Adrenal gland (tissue), 12 donors: ENCODE measurements around the gene ATXN2. TPM values are rescaled to one million over a fixed set of nuclear protein-coding genes. Genes with fewer than 3 reads are reported as not detected.

ENCODE experiments used
- DNase-seq, 7 donors: peaks; one replicate each; pipeline ENCODE4 v3.0.0-alpha.2; 2019 to 2020
- H3K27ac ChIP-seq, 5 donors: fragments of 200-600 bp; sonication (generic) in 4 of 5; 1 replicate in 3 of 5; 2 replicates in 2 of 5; pipeline versions ENCODE4 v1.5.1 to v1.8.0; 2016 to 2020; ENCODE audit warnings: mild to moderate bottlenecking in 1 of 5
- H3K27me3 ChIP-seq: fragments of 200-600 bp; 2 replicates; pipeline ENCODE4 v1.8.0; 2021
- H3K36me3 ChIP-seq, 2 donors: fragments of 200-600 bp; replicated peaks in 1 of 2; 1 replicate in 1 of 2; 2 replicates in 1 of 2; pipeline versions ENCODE4 v1.5.1 to v1.8.0; 2018 to 2022
- H3K4me1 ChIP-seq, 2 donors: fragments of 200-600 bp; replicated peaks in 1 of 2; 1 replicate in 1 of 2; 2 replicates in 1 of 2; pipeline versions ENCODE4 v1.5.1 to v1.8.0; 2018 to 2021
- H3K4me3 ChIP-seq, 4 donors: fragments of 200-600 bp; sonication (generic) in 3 of 4; one replicate each; pipeline ENCODE4 v1.5.1; 2016 to 2018
- H3K9me3 ChIP-seq, 3 donors: fragments of 200-600 bp; sonication (generic) in 1 of 3; replicated peaks in 1 of 3; 1 replicate in 2 of 3; 2 replicates in 1 of 3; pipeline versions ENCODE4 v1.5.1 to v1.8.0; 2016 to 2021
- CTCF ChIP-seq, 6 experiments: fragments of 450-650 bp in 4 of 6; fragments of 200-600 bp in 2 of 6; sonication (generic) in 1 of 6; IDR thresholded peaks; 1 replicate in 5 of 6; 2 replicates in 1 of 6; pipeline versions ENCODE4 v1.5.1 to v1.8.0; 2016 to 2021; ENCODE audit warnings: antibody characterized with exemption in 6 of 6, mild to moderate bottlenecking in 2 of 6, moderate library complexity in 1 of 6
- POLR2A ChIP-seq, 2 donors: fragments of 450-650 bp; IDR thresholded peaks; one replicate each; pipeline ENCODE4 v1.6.1; 2017; ENCODE audit warnings: antibody characterized with exemption in 2 of 2, mild to moderate bottlenecking in 2 of 2, moderate library complexity in 1 of 2
- WGBS, 4 donors: extraction: QIAGEN DNeasy Blood & Tissue Kit in 2 of 4; methylation state at CpG; one replicate each; pipeline versions ENCODE4 v1.1.5 to v1.1.7; 2013 to 2017; 5-methylcytosine and 5-hydroxymethylcytosine counted together
- intact Hi-C, 2 donors: fragments of 100-400 bp; cut with DNase I; formaldehyde crosslinking; loops; one replicate each; pipeline versions ENCODE4 v1.14.1 to v1.15.0; 2022 to 2023
- polyA plus RNA-seq, 3 donors: library from polyadenylated mRNA; stranded (reverse); fragments of 200-250 nt in 2 of 3; fragments of 350-450 nt in 1 of 3; fragmentation: Illumina TruSeq in 1 of 3; extraction: RNeasy Lipid Tissue Mini Kit (QIAGEN cat#74804) in 1 of 3; gene quantifications; one replicate each; pipeline ENCODE4 v1.2.3, GENCODE V29; 2013 to 2014
- total RNA-seq, 9 donors: library from RNA; depleted of rRNA in 4 of 9; stranded (reverse); fragments of >200 nt in 4 of 9; fragments of 120-200 nt in 1 of 9; fragmentation: NEBNext Ultra II Directional in 1 of 9; extraction: Animal tissue kit (Norgen Biotek cat#: 25700) in 1 of 9; gene quantifications; one replicate each; pipeline versions ENCODE4 v1.1.0 to v1.2.4, GENCODE V29; 2013 to 2023
- donor health status: healthy with polysubstance abuse.
- donor health status: Bipolar disorder and iron deficiency.
- donor health status: DM: yes; HTN: yes; CAD: no.
- donor health status: DM: no; HTN: no; CAD: no.
- donor health status: DM: no; HTN: no; CAD: no.
- donor health status: DM: yes; HTN: yes; CAD: no.

Gene ATXN2
- total and polyA plus RNA-seq, 12 donors: 31.0 to 241 (median 57.2) TPM

- peak overlapping the region in 4 of 5 donors; percentile 60 to 97 (median 76) for H3K27ac ChIP-seq
- no peak overlapping the region for H3K4me3 ChIP-seq
- peak in 1 of 7 donors; percentile 73 for DNase-seq
- TF ChIP-seq POLR2A (IDR thresholded peaks at IDR 0.05) (no peak), CTCF (IDR thresholded peaks at IDR 0.05) (no peak)
- H3K27me3 ChIP-seq: no peaks in the 10 kb centered on the region
- intact Hi-C loops: no loop called here
- H3K9me3 ChIP-seq: no peaks in the 10 kb centered on the region
- WGBS, 4 donors: 39 to 60% (median 57%) methylated on average over 4 to 12 of the region's 12 CpGs
- H3K36me3 ChIP-seq: no peaks in the 10 kb centered on the region
- peaks cover 22 to 68% of the 10 kb centered on the region in 2 donors for H3K4me1 ChIP-seq
Observed at GRCh38 chr12:111410431-111411184, 188.5 kb downstream of the ATXN2 start.

GRCh38 chr12:111409780-111410430, 189.2 kb downstream of the ATXN2 start:
- Histone ChIP-seq H3K9me3 (no peaks in the 10 kb centered on the region), H3K27me3 (no peaks in the 10 kb centered on the region), H3K4me1 (peaks cover 22 to 71% of the 10 kb centered on the region in 2 donors), H3K27ac (peak overlapping the region in 4 of 5 donors; percentile 60 to 97 (median 76)), H3K36me3 (no peaks in the 10 kb centered on the region), H3K4me3 (peak overlapping the region in 1 of 4 donors; percentile 36)
- intact Hi-C loops: loop anchor here (5.0 kb wide), 2 partner anchors 37 to 42 kb away; no protein-coding TSS in a partner anchor
- peak; percentile 51 to 87 (median 63) for DNase-seq
- TF ChIP-seq CTCF (IDR thresholded peaks at IDR 0.05): peak in 2 of 6 experiments; percentile 5 to 23
- TF ChIP-seq POLR2A (IDR thresholded peaks at IDR 0.05): no peak
- WGBS, 4 donors: 34 to 54% (median 52%) methylated on average over 4 to 14 of the region's 14 CpGs

DNA sequence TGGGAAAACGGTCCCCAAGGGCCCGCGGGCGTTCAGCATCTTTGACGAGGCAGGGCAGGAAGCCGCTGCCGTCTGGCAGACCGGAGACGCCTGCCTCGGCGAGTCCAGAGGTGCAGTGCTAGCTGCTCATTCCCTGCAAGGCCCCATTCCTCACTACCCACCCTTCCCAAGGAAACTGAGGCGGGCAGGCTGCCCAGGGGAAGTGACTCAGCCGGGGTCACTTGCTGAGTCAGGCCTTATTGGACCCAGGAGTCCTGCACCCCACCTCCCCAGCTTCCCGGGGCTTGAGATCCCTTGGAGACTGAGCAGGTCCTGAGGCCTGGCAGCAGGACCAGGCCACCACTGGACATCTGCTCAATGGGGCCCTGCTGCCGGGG, 189.7 kb downstream of the ATXN2 start:
- DNase-seq: peak in 4 of 7 donors; percentile 32 to 73 (median 56)
- Histone ChIP-seq H3K27me3 (no peaks in the 10 kb centered on the region), H3K4me1 (peaks cover 22 to 75% of the 10 kb centered on the region in 2 donors), H3K36me3 (no peaks in the 10 kb centered on the region), H3K9me3 (no peaks in the 10 kb centered on the region), H3K27ac (peak overlapping the region in 4 of 5 donors; percentile 21 to 97 (median 76)), H3K4me3 (peak overlapping the region in 1 of 4 donors; percentile 36)
- intact Hi-C loops: loop anchor here (5.0 kb wide), 2 partner anchors 38 to 43 kb away; no protein-coding TSS in a partner anchor
- no peak for TF ChIP-seq POLR2A (IDR thresholded peaks at IDR 0.05)
- no peak for TF ChIP-seq CTCF (IDR thresholded peaks at IDR 0.05)
- 38 to 80% (median 55%) methylated on average over 3 to 15 of the region's 15 CpGs for WGBS, 4 donors

- Histone ChIP-seq H3K4me1 (peaks cover 19 to 70% of the 10 kb centered on the region in 2 donors), H3K36me3 (no peaks in the 10 kb centered on the region), H3K27me3 (no peaks in the 10 kb centered on the region), H3K9me3 (no peaks in the 10 kb centered on the region), H3K4me3 (peak overlapping the region in 1 of 4 donors; percentile 87), H3K27ac (peak overlapping the region in 3 of 5 donors; percentile 21 to 97 (median 84))
- WGBS, 4 donors: 78 to 100% (median 88%) methylated on average over 2 to 4 of the region's 4 CpGs
- no peak for TF ChIP-seq CTCF (IDR thresholded peaks at IDR 0.05)
- TF ChIP-seq POLR2A (IDR thresholded peaks at IDR 0.05): no peak
- intact Hi-C loops: loop anchor here (5.0 kb wide), 2 partner anchors 38 to 43 kb away; no protein-coding TSS in a partner anchor
- DNase-seq: no peak
Observed at GRCh38 chr12:111408686-111409402, 190.3 kb downstream of the ATXN2 start.
